ENCODE measurements around the gene AP2A1.
A peak's percentile ranks its signal among the peaks of the same experiment; 100 is the strongest.

AP2A1 gene

GRCh38 chr19:49843265-49843664 lies 76.5 kb downstream of the AP2A1 start:
- DNase-seq = no peak

- DNase-seq = no peak
Measured at GRCh38 chr19:49844138-49845095, 77.6 kb downstream of the AP2A1 start.

GRCh38 chr19:49845414-49845813 lies 78.6 kb downstream of the AP2A1 start:
- no peak for DNase-seq

- DNase-seq = no peak
Measured at GRCh38 chr19:49846408-49846807, 79.6 kb downstream of the AP2A1 start.

GRCh38 chr19:49847731-49848696 lies 81.2 kb downstream of the AP2A1 start:
- DNase-seq = no peak

GRCh38 chr19:49848938-49849337 lies 82.1 kb downstream of the AP2A1 start:
- DNase-seq = no peak

- no peak for DNase-seq
Measured at GRCh38 chr19:49849433-49850220, 82.8 kb downstream of the AP2A1 start.

- DNase-seq = no peak
Measured at GRCh38 chr19:49850221-49850486, 83.4 kb downstream of the AP2A1 start.

GRCh38 chr19:49850487-49851342 lies 83.9 kb downstream of the AP2A1 start, which contains the start of gene PTOV1:
TSS of gene PTOV1 (plus strand) at chr19:49851159.
- peak; percentile 81 for DNase-seq

GRCh38 chr19:49851456-49852259 lies 84.9 kb downstream of the AP2A1 start:
- DNase-seq = peak; percentile 59

GRCh38 chr19:49852631-49853126 lies 85.9 kb downstream of the AP2A1 start:
- no peak for DNase-seq

GRCh38 chr19:49853852-49854377 lies 87.1 kb downstream of the AP2A1 start:
- DNase-seq = no peak

GRCh38 chr19:49854378-49855263 lies 87.8 kb downstream of the AP2A1 start:
- DNase-seq = no peak

GRCh38 chr19:49855277-49855675 lies 88.5 kb downstream of the AP2A1 start:
- no peak for DNase-seq

GRCh38 chr19:49855676-49856573 lies 89.1 kb downstream of the AP2A1 start:
- no peak for DNase-seq

- DNase-seq = no peak
Measured at GRCh38 chr19:49856574-49857021, 89.8 kb downstream of the AP2A1 start.

All from NCI-H1048 (cell line).